Measurements from ENCODE around the gene NFAT5. TPM values are rescaled to one million over a fixed set of nuclear protein-coding genes. Genes with fewer than 3 reads are reported as not detected.
"Not testable (repeated sequence)": the region's sequence is repeated elsewhere in the genome, so short reads cannot be mapped to it uniquely, and the experiment has no call there.

Gene NFAT5
- total RNA-seq, 3 donors from 2014 or later, result 29.1 to 48.4 (median 39.8) TPM

GRCh38 chr16:69559164-69559563 is 6.6 kb upstream of the NFAT5 start:
- Histone ChIP-seq H3K9me3 (no peaks in the 10 kb centered on the region), H3K4me3 (no peak overlapping the region), H3K4me1 (ENCODE audit: low read depth) (no peaks in the 10 kb centered on the region), H3K36me3 (ENCODE audit: low read depth) (no peaks in the 10 kb centered on the region)
- DNase-seq, result no peak
- no peak for TF ChIP-seq CTCF (IDR thresholded peaks at IDR 0.05)
- intact Hi-C loops (cut with DNase I, micrococcal nuclease), result no loop called here
- no peak for ATAC-seq

- intact Hi-C loops (cut with DNase I, micrococcal nuclease); DNase-seq; H3K36me3 ChIP-seq (ENCODE audit: low read depth); H3K4me1 ChIP-seq (ENCODE audit: low read depth); H3K4me3 ChIP-seq; ATAC-seq; H3K9me3 ChIP-seq: not testable (repeated sequence)
Measured at GRCh38 chr16:69561367-69561766, 4.4 kb upstream of the NFAT5 start.

- ATAC-seq, result no peak
- Histone ChIP-seq H3K4me3 (no peak overlapping the region), H3K9me3 (no peaks in the 10 kb centered on the region), H3K36me3 (ENCODE audit: low read depth) (no peaks in the 10 kb centered on the region), H3K4me1 (ENCODE audit: low read depth) (no peaks in the 10 kb centered on the region)
- DNase-seq, result no peak
- TF ChIP-seq CTCF (IDR thresholded peaks at IDR 0.05), result no peak
- intact Hi-C loops (cut with DNase I, micrococcal nuclease), result no loop called here
Measured at GRCh38 chr16:69561901-69562300, 3.9 kb upstream of the NFAT5 start.

- no peaks in the 10 kb centered on the region for H3K9me3 ChIP-seq
- DNase-seq (no peak), ATAC-seq (no peak)
- no peak overlapping the region for H3K4me3 ChIP-seq
- intact Hi-C loops (cut with DNase I, micrococcal nuclease), result no loop called here
- no peak for TF ChIP-seq CTCF (IDR thresholded peaks at IDR 0.05)
- no peaks in the 10 kb centered on the region for H3K36me3 ChIP-seq (ENCODE audit: low read depth)
- H3K4me1 ChIP-seq (ENCODE audit: low read depth), result peaks cover 7% of the 10 kb centered on the region
Measured at GRCh38 chr16:69562813-69563212, 3.0 kb upstream of the NFAT5 start.

GRCh38 chr16:69563605-69564580 is 1.9 kb upstream of the NFAT5 start:
- Histone ChIP-seq H3K36me3 (ENCODE audit: low read depth) (no peaks in the 10 kb centered on the region), H3K9me3 (no peaks in the 10 kb centered on the region), H3K4me3 (no peak overlapping the region), H3K4me1 (ENCODE audit: low read depth) (peaks cover 17% of the 10 kb centered on the region)
- ATAC-seq (no peak), DNase-seq (peak in 1 of 3 donors; percentile 21)
- intact Hi-C loops (cut with DNase I, micrococcal nuclease), result no loop called here
- no peak for TF ChIP-seq CTCF (IDR thresholded peaks at IDR 0.05)

GRCh38 chr16:69564845-69565670 is 708 bp upstream of the NFAT5 start:
- ATAC-seq, result no peak
- intact Hi-C loops (cut with DNase I, micrococcal nuclease), result no loop called here
- TF ChIP-seq CTCF (IDR thresholded peaks at IDR 0.05), result no peak
- no peaks in the 10 kb centered on the region for H3K36me3 ChIP-seq (ENCODE audit: low read depth)
- H3K4me1 ChIP-seq (ENCODE audit: low read depth), result peaks cover 18% of the 10 kb centered on the region
- H3K4me3 ChIP-seq, result peak overlapping the region; percentile 98
- DNase-seq, result peak in 1 of 3 donors; percentile 16
- no peaks in the 10 kb centered on the region for H3K9me3 ChIP-seq

All from mucosa of descending colon (tissue), 3 donors.